ENCODE data around the gene TP73.

GRCh38 chr1:3649342-3650247, 2.7 kb upstream of the TP73 start, which contains the start of gene WRAP73:
- TF ChIP-seq, protein P1, sequence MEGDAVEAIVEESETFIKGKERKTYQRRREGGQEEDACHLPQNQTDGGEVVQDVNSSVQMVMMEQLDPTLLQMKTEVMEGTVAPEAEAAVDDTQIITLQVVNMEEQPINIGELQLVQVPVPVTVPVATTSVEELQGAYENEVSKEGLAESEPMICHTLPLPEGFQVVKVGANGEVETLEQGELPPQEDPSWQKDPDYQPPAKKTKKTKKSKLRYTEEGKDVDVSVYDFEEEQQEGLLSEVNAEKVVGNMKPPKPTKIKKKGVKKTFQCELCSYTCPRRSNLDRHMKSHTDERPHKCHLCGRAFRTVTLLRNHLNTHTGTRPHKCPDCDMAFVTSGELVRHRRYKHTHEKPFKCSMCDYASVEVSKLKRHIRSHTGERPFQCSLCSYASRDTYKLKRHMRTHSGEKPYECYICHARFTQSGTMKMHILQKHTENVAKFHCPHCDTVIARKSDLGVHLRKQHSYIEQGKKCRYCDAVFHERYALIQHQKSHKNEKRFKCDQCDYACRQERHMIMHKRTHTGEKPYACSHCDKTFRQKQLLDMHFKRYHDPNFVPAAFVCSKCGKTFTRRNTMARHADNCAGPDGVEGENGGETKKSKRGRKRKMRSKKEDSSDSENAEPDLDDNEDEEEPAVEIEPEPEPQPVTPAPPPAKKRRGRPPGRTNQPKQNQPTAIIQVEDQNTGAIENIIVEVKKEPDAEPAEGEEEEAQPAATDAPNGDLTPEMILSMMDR (IDR thresholded peaks at IDR 0.05) = peak in 1 of 6 experiments; percentile 18
- peak in 2 of 4 donors; percentile 63 to 72 for TF ChIP-seq POLR2A (IDR thresholded peaks at IDR 0.05)
